Right forelimb (tissue), 1 donor: ENCODE data around the gene COX4I2.
"Not testable (repeated sequence)": the region's sequence is repeated elsewhere in the genome, so short reads cannot be mapped to it uniquely, and the experiment has no call there.

Source experiments
- DNase-seq: peaks from one replicate; pipeline ENCODE4 v3.0.0-alpha.2; 2018

The COX4I2 gene

DNA sequence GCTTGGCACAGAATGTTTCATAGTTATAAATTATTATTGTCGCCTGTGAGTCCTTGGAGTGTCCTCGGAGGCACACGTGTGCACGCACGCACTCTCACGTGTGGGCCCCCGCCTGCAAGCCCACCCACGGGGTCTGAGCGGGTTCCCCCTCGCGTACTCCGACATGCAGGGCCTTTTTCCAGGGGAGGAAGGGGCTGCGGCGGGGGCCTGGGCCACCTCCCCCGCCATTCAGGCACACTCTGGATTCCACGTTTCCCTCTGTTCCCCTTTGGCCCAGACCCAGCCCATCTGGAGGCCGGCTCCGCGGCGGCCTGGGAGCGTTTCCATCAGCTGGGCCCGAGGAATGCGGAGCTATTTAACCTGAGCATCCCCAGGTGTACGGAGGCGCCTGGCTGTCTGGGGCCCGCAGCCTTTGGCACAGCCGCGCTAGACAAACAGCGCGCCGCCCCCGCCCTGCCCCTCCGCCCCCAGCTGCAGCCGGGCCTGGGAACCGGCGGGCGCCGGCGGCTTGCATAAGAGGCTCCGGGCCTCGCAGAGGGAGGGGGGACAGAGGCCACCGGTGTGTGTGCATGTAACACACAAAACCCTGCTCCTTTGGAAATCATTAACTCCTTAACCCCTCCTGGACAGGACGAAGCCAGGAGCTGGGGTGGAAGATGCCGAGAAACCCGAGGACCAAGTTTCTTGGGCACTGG is 29.3 kb upstream of the COX4I2 start:
- peak; percentile 94 for DNase-seq

DNA sequence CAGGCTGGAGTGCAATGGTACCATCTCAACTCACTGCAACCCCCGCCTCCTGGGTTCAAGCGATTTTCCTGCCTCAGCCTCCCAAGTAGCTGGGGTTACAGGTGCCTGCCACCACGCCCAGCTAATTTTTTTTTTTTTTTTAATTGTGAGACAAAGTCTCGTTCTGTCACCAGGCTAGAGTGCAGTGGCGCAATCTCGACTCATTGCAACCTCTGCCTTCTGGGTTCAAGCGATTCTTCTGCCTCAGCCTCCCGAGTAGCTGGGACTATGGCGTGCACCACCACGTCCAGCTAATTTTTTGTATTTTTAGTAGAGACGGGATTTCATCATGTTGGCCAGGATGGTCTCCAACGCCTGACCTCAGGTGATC is 25.5 kb upstream of the COX4I2 start:
- DNase-seq, result not testable (repeated sequence)

DNA sequence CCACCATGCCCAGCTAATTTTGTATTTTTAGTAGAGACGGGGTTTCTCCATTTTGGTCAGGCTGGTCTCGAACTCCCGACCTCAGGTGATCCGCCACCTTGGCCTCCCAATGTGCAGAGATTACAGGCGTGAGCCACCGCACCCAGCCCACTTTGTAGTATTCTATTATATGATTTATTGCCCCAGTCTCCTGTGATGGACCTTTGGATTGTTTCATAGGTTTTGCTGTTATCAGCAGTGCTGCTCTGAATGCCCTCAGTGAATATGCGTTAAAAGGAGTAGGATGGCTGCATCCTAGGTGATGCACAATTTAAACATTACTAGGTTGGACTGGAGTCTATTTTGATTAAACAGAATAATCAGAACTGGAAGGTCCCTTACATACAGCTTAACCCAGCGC is 22.3 kb upstream of the COX4I2 start:
- no peak for DNase-seq

DNA sequence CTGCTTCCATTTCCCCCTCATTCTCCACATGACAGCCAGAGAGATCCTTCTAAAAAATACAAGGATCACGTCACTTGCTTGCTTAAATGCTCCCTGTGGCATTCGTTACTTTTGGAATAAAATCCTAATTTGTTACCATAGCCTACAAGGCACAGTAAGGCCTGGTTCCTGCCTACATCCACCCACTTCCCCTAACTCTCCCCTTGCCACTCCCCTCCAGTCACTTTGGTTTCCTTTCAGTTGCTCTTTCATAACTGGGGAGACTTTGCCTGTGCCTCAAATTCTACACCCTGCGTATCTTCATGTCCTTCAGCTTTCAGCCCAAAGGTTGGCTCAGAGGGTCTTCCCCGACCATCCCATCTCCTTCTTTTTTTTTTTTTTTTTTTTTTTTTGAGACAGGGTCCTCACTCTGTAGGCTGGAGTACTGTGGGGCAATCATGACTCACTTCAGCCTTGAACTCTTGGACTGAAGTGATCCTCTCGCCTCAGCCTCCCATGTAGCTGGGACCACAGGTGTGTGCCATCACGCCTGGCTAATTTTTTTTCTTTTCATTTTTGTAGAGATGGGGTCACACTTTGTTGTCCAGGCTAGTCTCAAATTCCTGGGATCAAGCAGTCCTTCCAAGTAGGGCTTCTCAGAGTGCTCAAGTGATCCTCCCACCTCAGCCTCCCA is 20.1 kb upstream of the COX4I2 start:
- DNase-seq, result no peak

DNA sequence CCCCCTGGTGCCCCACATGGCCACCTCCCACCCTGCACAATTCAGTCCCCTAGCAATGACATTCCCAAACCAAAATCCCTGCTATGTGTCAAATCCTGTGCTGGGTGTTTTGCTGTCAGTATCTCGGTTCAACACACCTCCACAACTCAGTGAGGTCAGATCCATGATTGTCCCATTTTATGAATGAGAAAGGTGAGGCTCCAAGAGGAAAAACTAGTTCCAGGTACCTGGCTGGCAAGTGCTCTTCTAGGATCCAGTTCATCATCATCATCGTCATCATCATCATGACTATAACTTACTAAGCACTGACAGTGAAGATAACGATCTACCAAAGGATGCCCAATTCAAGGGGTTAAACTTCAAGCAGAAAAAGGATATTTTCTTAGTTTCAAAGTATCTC is 17.5 kb upstream of the COX4I2 start:
- DNase-seq, result no peak

DNA sequence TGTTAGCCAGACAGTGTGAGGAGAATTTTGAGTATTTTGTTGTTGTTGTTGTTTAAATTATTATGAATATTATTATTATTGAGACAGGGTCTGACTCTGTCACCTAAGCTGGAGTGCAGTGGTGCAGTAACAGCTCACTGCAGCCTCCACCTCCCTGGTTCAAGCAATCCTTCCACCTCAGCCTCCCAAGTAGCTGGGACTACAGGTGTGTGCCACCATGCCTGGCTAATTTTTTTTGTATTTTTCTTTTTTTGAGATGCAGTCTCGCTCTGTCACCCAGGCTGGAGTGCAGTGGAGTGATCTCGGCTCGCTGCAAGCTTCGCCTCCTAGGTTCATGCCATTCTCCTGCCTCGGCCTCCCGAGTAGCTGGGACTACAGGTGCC is 14.6 kb upstream of the COX4I2 start:
- not testable (repeated sequence) for DNase-seq

DNA sequence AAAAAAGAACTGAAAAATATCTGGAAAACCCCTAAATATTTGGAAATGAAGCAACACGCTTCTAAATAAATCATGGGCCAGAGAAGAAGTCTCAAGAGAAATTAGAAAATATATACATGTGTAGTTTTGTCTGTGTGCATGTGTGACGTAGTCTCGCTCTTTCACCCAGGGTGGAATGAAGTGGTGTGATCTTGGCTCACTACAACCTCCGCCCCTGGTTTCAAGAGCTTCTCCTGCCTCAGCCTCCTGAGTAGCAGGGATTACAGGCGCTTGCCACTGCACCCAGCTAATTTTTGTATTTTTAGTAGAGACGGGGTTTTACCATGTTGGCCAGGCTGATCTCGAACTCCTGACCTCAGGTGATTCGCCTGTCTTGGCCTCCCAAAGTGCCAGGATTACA is 11.2 kb upstream of the COX4I2 start:
- DNase-seq, result not testable (repeated sequence)

DNA sequence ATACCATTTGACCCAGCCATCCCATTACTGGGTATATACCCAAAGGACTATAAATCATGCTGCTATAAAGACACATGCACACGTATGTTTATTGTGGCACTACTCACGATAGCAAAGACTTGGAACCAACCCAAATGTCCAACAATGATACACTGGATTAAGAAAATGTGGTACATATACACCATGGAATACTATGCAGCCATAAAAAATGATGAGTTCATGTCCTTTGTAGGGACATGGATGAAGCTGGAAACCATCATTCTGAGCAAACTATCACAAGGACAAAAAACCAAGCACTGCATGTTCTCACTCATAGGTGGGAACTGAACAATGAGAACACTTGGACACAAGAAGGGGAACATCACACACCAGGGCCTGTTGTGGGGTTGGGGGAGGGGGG is 9.7 kb upstream of the COX4I2 start:
- DNase-seq, result not testable (repeated sequence)

DNA sequence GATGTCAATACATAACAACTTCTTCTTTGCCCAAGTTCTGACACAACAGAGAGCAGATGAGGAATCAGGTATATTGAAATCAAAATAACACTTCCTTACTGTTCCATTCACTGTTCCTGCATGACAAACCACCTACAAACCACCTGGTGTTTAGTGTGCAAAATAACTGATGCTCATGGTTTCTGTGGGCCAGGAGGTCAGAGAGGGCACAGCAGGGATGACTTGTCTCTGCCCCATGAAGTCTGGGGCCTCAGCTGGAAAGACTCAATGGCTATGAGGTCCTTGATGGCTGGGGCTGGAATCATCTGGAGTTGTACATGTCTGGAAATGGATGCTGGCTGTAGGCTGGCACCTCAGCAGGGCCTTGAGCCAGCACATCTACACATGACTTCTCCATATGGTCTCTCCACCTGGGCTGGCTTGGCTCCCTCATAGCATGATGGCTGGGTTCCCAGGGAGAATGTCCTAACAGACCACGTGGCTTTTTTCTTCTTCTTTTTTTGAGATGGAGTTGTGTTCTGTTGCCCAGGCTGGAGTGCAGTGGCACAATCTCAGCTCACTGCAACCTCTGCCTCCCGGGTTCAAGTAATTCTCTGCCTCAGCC is 7.4 kb upstream of the COX4I2 start:
- DNase-seq, result peak; percentile 74

DNA sequence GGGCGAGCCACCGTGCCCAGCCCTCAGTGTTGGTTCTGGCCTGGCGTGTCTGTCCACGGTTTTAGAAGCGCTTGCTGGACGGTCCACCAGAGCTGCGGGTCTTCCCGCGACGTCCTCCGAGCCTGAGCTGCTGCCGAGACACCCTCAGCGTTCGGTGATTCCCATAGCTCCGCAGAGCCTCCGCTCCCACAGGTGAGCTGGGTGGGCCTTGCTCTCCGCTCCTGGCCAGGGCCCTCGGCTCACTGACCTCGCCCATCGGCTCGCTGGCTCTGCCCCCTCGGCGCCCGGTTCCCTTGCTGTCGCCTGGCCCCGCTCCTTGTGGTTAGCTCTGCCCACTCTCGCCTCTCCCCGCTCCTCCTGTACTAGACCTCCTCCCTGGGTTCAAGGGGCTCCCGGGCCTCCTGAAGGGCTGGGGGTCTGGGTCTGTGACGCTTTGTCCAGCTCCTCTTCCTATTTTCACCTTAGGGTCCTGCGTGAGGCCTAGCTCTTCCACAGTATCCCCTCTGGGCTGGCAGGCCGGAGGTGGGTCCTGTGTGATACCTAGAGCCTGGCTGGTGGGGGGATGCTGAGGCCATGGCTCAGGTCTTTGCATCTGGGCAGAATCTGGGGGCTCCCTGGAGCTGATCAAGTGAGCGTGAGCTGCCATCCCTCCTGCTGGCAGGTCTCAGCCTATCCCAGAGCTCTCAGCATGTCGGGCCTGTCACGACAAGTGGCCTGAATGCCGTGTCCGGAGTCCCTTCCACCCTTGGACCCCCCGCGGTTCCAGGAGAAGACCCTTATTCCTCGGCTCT is 5.0 kb upstream of the COX4I2 start:
- DNase-seq, result no peak

DNA sequence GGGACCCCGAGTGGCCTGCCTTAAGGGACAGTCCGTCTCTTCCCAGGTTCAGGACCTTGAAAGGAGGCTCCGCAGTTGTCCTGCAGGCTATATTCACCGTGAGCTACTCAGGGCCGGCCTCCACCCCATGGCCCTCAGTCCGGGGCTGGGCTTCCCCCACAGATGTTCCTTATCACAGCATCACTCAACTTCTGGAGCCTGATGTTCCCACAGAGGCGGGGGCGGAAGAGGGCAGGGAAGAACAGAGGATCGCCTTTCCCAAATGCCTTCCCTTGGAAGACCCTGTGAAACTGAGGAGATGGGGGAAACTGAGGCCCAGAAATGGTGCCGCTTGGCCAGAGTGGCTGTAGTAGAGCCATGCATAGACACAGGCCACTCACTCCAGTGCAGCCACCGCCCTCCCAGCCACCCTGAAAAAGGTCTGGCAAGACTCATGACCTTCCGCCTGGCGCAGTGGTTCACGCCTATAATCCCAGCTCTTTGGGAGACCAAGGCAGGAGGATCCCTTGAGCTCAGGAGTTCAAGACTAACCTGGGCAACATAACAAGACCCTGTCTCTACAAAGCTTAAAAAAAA is 4.3 kb upstream of the COX4I2 start:
- no peak for DNase-seq

DNA sequence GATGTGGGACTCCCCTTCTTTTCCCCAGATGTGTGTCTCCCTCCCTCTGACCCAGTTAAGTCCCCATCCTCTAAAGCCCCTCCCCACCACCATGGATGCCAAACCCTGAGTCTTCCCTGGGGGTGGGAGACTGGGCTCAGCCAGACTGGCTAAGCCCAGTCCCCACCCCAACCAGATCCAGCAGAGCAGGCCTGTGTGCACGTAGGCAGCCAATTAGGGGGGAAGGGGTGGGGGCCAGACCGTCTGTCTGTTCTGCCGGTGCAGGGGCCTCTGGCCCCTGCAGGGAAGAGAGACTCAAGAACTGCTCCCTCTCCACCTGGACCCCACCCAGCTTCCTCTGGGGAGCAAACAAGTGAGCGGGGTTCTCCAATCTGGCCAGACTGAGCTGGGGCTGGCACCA is 605 bp downstream of the COX4I2 start:
- DNase-seq, result no peak

DNA sequence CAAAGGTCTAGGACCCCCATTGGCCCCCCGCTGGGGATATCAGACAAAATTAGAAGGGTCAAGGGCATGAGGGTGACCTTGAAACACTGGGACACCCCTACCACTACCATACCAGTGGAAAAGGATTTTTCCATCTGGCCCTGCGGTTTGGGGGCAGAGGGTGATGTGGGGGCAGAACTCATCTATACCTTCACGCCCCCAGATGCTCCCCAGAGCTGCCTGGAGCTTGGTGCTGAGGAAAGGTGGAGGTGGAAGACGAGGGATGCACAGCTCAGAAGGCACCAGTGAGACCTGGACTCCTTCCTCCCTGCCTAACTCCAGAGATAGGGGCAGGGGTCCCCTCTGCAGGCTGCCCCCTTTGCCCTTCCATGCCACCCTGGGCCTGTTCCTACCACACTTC is 1.1 kb downstream of the COX4I2 start:
- no peak for DNase-seq

DNA sequence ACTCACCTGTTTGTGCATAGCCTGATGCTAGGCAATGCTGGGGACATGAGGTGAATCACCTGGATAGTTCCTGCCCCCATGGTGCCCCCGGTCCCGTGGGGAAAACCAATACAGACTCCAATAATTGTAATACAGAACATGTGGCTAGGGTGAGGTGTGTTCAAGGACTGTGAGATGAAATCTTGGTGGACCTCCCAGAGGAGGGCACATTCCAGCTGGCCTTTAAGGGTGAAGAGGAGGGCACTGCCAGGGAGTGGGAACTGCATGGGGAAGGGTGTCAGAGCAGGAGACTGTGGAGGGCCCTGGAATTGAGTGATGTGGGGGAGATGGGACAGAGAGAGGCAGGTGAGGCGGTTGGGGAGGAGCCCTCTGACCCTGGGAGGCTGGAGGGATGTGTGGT is 2.5 kb downstream of the COX4I2 start:
- no peak for DNase-seq

DNA sequence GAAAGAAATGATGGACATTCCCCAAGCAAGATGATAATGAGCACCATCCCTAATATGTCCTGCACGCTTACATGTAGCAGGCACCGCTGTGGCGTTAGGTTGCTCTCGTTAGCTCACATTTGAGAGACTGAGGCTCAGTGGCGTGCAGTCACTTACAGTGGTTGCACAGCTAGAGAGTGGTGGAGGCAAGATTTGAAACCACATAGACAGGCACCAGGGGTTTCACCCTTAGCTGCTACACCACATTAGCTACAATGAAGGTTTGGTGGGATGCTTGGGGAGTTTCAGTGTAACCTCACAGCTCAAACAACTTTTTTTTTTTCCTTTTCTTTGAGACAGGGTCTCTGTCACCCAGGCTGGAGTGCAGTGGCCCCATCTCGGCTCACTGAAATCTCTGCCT is 3.7 kb downstream of the COX4I2 start:
- DNase-seq, result no peak

DNA sequence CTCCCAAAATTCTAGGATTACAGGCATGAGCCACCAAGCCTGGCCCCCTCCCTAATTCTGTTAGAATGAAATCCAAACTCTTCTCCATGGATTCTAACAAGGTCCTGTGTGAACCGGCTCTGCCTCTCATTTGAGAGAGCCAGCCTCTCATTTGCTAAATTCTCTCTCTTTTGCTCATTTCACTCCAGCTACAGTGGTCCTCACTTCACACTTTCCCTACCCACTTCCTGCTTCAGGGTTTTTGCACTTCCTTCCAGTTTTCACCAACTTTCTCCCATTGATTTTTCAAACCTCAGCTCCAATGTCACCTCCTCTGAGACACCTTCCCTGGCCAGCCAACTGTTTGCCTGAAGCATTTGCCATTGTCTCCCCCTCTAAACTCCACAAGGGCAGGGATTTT is 5.1 kb downstream of the COX4I2 start:
- DNase-seq, result no peak

DNA sequence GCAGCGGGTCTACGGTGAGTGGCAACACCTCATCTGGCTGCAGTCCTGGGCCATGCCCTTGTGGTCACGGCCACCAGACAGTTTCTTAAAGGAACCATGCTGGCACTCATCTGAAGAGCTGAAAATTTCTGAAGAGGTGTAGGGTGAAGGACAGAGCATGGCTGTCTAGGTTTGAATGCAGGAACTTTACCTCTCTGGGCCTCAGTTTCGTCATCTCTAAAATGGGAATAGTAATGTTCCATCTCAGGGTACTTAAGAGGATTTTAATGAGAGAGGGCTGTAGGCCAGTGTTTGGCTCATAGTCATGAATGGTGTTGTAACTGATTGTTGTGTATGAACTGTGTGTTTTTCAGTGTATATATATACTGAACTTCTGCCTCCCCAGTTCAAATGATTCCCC is 5.8 kb downstream of the COX4I2 start:
- no peak for DNase-seq

DNA sequence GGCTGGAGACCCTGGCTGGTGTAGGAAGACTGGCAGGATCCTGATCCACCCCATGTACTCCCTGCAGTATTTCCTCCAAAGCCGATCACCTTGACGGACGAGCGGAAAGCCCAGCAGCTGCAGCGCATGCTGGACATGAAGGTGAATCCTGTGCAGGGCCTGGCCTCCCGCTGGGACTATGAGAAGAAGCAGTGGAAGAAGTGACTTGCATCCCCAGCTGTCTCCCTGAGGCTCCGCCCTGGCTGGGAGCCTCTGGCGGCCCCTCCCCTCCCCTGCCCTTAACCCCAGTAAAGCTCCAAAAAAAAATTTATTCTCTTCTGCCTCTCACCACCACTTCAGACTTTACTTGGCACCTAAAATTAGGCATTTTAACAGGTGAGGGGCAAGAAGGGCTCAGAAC is 7.0 kb downstream of the COX4I2 start:
- DNase-seq, result no peak

DNA sequence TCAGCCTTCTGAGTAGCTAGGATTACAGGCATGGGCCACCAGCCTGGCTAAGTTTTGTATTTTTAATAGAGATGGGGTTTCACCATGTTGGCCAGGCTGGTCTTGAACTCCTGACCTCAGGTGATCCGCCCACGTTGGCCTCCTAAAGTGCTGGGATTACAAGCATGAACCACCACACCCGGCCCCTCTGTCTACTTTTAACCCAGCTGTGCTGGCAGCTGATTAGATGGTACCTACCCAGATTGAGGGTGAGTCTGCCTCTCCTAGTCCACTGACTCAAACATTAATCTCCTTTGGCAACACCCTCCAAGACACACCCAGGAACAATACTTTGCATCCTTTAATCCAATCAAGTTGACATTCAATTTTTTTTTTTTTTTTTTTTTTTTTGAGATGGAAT is 10.4 kb downstream of the COX4I2 start:
- DNase-seq, result not testable (repeated sequence)

DNA sequence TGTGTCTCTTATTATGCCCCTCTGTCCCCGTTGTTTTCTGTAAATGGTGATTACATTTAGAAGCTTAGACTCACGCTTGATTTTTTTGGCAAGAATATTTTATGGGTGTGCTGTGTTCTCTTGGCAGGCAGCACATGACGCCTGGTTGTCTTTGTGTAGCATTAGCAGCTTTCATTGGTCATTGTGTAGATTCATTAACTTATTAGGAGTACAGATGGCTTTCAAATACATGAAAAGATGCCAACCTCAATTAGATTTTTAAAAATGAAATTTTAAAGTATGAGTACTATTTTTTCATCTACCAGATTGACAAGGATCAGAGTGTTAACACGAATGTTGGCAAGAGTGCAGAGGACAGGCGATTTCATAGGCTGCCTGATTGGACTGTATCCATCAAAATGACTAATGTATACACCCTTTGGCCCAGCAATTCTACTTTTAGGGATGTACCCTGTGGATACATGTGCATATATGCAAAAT is 15.2 kb downstream of the COX4I2 start:
- no peak for DNase-seq

DNA sequence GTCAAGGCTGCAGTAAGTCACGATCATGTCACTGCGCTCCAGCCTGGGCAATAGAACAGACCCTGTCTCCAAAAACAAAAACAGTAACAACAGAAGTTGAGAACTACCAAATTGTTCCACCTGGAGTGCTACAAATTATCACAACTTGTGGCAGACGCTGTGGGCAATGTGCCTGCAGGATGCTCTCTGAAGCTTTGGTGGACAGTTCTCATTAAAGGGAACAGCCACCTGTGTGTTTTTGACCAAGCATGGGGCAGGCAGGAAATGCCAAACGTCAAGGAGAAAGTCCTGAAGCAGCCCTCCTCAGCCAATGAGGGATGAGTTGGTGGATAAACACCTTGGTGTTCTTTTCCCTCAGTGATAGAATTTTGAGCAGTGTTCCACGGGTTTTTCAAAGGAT is 15.8 kb downstream of the COX4I2 start:
- DNase-seq, result no peak

DNA sequence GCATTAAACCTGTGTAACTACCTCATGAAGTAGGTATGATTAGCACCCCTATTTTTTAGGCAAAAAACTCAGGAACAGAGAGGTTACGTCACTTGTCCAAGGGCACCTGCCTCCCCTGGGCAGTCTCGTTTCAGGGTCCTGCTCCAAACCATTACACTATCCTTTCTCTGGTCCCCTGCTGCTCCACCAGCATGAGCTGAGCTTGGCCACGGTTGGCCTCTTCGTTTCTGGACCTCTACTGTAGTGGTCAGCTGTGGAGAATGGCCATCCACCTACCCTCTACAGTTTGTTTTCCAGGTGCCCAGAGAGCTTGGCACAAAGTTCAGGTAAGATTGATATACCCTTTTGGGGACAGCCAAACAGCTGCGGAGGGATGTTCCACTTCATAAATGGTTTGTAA is 16.8 kb downstream of the COX4I2 start:
- no peak for DNase-seq
